A673 (cell line): ENCODE measurements around the gene BBS10.

Experiments
- CTCF ChIP-seq: fragments of 300-800, 200-600 bp; sonication (generic); conservative IDR thresholded peaks from 2 replicates; pipeline ENCODE4 v1.5.1; 2017; ENCODE audit warnings: low read depth, mild to moderate bottlenecking, antibody characterized with exemption, low read length, moderate library complexity, mixed read lengths
- EZH2 ChIP-seq: fragments of 200-600 bp; sonication (generic); IDR thresholded peaks from 2 replicates; pipeline ENCODE4 v1.6.1; 2017; ENCODE audit warnings: borderline replicate concordance, low read depth, mild to moderate bottlenecking, mixed read lengths, antibody characterized with exemption, low read length; ENCODE audit not compliant: poor library complexity, severe bottlenecking

DNA sequence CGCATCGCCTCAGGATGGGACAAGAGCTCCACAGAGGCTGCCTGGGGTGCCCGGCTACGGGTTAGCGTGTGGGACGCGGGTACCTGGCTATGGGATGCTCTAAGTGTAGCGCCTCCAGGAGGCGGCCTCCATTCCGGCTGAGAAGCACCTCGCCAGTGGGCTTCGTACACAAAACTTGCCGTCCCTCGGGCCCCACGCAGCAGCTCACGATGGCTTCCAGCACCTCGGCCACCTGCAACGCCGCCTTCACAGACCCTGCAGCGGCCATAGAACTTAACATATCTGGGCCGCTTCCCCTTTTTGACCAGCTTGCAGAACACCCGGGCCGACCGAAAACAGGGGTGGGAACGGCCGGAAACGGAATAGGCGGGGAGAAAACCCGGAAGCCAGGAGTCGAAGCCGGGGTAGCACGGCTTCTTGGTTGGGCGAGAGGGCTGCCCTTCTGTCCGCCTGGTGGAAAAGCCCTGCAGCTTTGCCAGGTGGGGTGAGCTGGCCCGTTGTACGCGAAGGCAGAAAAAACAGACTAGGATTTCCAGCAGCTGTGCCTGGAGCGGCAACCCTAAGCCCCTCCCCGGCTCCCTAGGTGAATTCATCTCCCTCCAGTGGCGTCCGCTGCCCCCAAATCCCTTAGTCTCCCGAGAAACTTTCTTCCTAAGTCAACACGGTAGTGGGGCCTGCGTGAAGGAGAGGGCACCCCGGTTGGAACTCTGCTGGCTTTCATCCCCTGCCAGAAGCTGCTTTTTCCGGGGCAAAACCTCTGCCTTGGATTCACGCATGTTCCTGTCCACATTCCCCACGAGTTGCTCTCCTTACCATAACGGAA lies at the start of gene BBS10:
- peak; percentile 65 for TF ChIP-seq CTCF
- no peak for TF ChIP-seq EZH2
